Esophagus squamous epithelium (tissue), 4 donors: ENCODE results near the gene FAM228B.
"Not testable (repeated sequence)": the region's sequence is repeated elsewhere in the genome, so short reads cannot be mapped to it uniquely, and the experiment has no call there.

Experiments used
- POLR2A ChIP-seq, 4 donors: fragments of 450-650 bp; IDR thresholded peaks; one replicate each; pipeline ENCODE4 v1.6.1; 2017; ENCODE audit warnings: antibody characterized with exemption in 4 of 4, mild to moderate bottlenecking in 4 of 4, moderate library complexity in 3 of 4
- TF ChIP-seq, protein P1 (sequence below), 6 experiments: fragments of 450-650 bp in 4 of 6; fragments of 200-600 bp in 2 of 6; sonication (generic) in 2 of 6; IDR thresholded peaks; one replicate each; pipeline ENCODE4 v1.5.1; 2016 to 2019; ENCODE audit warnings: antibody characterized with exemption in 6 of 6, mild to moderate bottlenecking in 4 of 6, moderate library complexity in 4 of 6

GRCh38 chr2:24100732-24101131 lies 22.5 kb upstream of the FAM228B start:
- TF ChIP-seq, protein P1, sequence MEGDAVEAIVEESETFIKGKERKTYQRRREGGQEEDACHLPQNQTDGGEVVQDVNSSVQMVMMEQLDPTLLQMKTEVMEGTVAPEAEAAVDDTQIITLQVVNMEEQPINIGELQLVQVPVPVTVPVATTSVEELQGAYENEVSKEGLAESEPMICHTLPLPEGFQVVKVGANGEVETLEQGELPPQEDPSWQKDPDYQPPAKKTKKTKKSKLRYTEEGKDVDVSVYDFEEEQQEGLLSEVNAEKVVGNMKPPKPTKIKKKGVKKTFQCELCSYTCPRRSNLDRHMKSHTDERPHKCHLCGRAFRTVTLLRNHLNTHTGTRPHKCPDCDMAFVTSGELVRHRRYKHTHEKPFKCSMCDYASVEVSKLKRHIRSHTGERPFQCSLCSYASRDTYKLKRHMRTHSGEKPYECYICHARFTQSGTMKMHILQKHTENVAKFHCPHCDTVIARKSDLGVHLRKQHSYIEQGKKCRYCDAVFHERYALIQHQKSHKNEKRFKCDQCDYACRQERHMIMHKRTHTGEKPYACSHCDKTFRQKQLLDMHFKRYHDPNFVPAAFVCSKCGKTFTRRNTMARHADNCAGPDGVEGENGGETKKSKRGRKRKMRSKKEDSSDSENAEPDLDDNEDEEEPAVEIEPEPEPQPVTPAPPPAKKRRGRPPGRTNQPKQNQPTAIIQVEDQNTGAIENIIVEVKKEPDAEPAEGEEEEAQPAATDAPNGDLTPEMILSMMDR (IDR thresholded peaks at IDR 0.05), result not testable (repeated sequence)
- not testable (repeated sequence) for TF ChIP-seq POLR2A (IDR thresholded peaks at IDR 0.05)
